Activated CD4-positive, alpha-beta T cell treated with anti-CD3 and anti-CD28 coated beads, Interleukin-2, amount 50 U/mL, for 4 hours (primary cell): ENCODE data around the gene CTPS1.

ENCODE experiments used
- DNase-seq, 2 experiments: peaks; one replicate each; pipeline ENCODE4 v3.0.0-alpha.2; 2020

Gene CTPS1

GRCh38 chr1:41028034-41028642 lies 48.6 kb downstream of the CTPS1 start:
- no peak for DNase-seq

GRCh38 chr1:41030872-41031616 lies 51.5 kb downstream of the CTPS1 start:
- no peak for DNase-seq

- no peak for DNase-seq
Observed at GRCh38 chr1:41032147-41032546, 52.7 kb downstream of the CTPS1 start.

GRCh38 chr1:41033272-41033671 lies 53.8 kb downstream of the CTPS1 start:
- DNase-seq: no peak

- no peak for DNase-seq
Observed at GRCh38 chr1:41037116-41037903, 57.8 kb downstream of the CTPS1 start.

GRCh38 chr1:41038110-41038509 lies 58.6 kb downstream of the CTPS1 start:
- DNase-seq: no peak

GRCh38 chr1:41041614-41042270 lies 62.2 kb downstream of the CTPS1 start:
- no peak for DNase-seq

- no peak for DNase-seq
Observed at GRCh38 chr1:41044187-41044586, 64.7 kb downstream of the CTPS1 start.

GRCh38 chr1:41045740-41046139 lies 66.2 kb downstream of the CTPS1 start:
- no peak for DNase-seq

GRCh38 chr1:41046347-41046775 lies 66.9 kb downstream of the CTPS1 start:
- no peak for DNase-seq

- DNase-seq: no peak
Observed at GRCh38 chr1:41048540-41048939, 69.0 kb downstream of the CTPS1 start.

- no peak for DNase-seq
Observed at GRCh38 chr1:41051022-41051421, 71.5 kb downstream of the CTPS1 start.

GRCh38 chr1:41053316-41053715 lies 73.8 kb downstream of the CTPS1 start:
- no peak for DNase-seq

- no peak for DNase-seq
Observed at GRCh38 chr1:41056907-41057306, 77.4 kb downstream of the CTPS1 start.
